DMS114 treated with DMSO at 0.1 percent for 48 hours (cell line): Measurements from ENCODE around the gene CTIF.
"Not testable (repeated sequence)": the region's sequence is repeated elsewhere in the genome, so short reads cannot be mapped to it uniquely, and the experiment has no call there.

Source experiments
- DNase-seq: peaks from one replicate; lab custom pipeline; 2025; ENCODE audit not compliant: unreplicated experiment; lab: John Stamatoyannopoulos, UW

CTIF gene

DNA sequence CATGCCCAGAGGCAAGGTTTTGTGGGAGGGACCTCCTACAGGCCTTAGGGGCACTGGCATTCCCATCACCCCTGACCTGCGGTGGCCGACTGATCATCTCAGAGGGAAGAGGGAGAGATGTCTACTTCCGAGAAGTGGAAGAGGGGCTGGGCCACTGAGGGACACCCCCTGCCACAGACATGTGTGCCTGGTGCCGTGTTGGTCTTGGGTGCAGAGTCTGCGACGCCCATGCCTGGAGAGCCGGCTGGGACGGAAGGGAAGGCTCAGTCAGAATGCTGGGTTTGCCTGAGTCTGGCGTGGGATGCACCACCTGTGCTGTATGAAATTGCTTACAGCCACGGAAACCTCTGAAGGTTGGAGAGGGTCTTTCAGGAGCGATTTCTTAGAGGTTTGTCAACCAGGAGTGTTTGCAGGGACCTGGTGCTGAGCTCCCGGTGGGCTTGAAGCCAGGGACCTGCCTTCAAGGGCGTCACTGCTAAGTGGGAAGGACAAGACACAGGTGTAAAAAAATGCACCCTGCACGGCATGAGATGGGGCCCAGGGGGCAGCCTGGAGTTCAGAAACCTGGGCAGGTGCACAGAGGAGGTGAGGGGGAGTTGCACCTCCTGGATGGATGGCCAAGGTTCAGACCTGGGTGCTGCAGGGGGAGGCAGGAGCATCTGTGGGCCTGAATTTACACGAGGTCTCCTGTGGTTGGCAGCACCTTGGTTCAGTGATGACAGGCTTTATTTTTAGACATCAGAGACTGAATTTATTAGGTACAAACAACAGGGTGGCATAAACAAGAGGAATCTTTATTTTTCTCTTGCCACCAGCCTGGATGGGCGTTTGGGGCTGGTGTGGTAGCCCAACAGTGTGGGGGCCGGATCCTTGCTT is 100.3 kb downstream of the CTIF start:
- DNase-seq: no peak

- no peak for DNase-seq
Observed at GRCh38 chr18:48639772-48640432, 101.1 kb downstream of the CTIF start.

GRCh38 chr18:48640566-48641270 is 101.9 kb downstream of the CTIF start:
- no peak for DNase-seq

- DNase-seq: no peak
Observed at GRCh38 chr18:48641981-48642380, 103.2 kb downstream of the CTIF start.

DNA sequence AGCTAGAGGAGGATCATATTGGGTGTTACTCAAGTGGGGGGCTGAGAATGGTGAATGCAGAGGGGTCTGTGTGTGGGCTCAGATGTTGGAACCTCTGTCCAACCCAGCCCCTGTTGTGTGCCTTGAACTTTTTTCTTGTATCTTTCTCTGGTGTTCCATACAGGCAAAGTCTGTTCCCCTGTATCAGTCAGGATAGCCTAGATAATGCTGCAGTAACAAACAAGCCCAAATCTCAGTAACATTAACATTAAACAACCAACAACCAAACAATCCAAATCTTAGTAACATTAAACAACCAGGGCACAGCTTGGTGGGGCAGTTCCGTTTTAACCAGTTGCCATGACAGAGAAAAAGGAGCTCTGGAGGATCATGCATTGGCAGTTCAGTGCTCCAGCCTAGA is 103.7 kb downstream of the CTIF start:
- DNase-seq: no peak

GRCh38 chr18:48643262-48643661 is 104.4 kb downstream of the CTIF start:
- DNase-seq: no peak

- DNase-seq: no peak
Observed at GRCh38 chr18:48644029-48644428, 105.2 kb downstream of the CTIF start.

DNA sequence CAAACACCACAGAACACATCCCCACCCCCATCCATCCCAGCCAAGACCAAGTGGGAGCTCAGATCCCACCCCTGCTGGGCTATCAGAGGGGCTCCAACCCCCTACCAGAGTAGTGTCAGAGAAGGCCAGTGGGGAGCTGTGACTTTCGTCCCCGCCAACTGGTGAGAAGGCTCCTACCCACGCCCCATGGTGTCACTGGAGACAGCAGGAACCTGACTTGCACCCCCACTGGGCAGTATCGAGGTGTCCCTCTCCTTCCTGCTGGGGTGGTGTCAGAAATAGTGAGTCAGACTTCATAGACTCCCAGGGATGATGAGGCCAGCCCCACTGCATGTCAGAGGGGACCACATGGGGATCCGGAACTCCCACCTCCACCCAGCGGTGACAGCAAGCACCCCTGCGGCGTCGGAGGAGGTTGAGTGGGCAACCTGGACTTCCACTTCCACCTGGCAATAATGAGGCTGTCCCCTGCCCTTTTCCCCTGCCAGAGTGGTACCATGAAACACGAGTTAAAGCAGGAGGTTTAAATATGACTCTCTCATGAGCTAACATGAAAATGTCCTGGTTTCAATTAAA is 106.7 kb downstream of the CTIF start:
- DNase-seq: no peak

GRCh38 chr18:48646976-48647375 is 108.1 kb downstream of the CTIF start:
- DNase-seq: no peak

DNA sequence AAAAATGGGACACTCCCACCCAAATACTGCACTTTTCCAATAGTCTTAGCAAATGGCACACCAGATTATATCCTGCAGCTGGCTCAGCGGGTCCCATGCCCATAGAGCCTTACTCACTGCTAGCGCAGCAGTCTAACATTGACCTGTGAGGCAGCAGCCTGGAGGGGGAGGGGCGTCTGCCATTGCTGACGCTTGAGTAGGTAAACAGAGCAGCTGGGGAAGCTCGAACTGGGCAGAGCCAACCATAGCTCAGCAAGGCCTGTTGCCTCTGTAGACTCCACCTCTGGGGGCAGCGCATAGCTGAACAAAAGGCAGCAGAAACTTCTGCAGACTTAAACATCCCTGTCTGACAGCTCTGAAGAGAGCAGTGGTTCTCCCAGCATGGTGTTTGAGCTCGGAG is 110.4 kb downstream of the CTIF start:
- DNase-seq: no peak

- not testable (repeated sequence) for DNase-seq
Observed at GRCh38 chr18:48654591-48654990, 115.8 kb downstream of the CTIF start.

- DNase-seq: no peak
Observed at GRCh38 chr18:48655508-48655907, 116.7 kb downstream of the CTIF start.

DNA sequence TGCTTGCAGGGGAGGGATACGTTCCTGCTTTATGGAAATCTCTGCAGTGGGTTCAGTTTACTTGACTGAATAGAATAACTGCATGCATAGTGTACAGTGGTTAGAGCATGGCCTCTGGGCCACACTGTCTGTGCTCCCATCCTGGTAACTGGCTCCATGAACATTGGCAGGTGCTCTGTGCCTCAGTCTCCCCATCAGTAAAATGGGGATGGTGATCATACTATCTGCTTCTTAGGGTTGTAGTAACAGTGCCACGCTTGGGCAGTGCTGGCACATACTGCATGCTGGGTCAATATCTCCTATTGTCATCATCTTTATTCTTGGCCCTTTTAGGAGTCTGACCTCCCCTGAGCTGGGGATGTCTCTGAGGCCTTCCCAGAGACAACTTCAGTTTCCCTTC is 117.3 kb downstream of the CTIF start:
- no peak for DNase-seq

- DNase-seq: no peak
Observed at GRCh38 chr18:48656582-48656981, 117.8 kb downstream of the CTIF start.

DNA sequence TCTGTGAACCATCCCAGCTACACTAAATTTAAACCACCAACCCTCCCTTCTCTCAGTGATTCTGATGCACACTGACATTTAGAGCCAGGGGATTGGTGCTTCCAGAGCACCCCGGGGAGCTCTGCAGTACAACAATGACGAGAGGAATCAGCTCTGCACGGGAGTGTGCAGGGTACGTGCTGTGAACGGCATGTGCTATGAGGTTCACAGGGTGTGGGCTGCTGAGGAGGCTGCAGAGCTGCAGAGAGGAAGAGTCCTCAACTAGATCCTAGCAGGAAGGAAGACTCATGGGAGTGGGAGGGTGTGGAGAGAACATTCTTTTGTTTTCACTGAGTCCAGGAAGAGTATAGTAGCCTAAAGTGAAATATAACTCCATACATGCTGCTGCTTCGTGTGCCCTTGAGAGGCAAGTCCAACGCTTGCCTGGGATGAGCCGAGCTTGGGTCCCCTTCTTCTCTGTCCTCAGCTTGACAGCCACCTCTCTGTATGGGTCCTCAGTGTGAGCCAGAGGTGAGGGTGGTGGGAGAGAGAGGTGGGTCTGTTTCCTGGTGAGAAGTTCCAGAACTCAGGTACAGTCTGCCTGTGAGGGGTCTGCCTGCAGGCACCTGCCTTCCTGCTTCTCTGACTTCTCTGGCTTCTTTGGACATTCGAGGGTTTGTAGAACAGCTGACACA is 118.8 kb downstream of the CTIF start:
- DNase-seq: no peak

GRCh38 chr18:48658721-48659120 is 119.9 kb downstream of the CTIF start:
- DNase-seq: no peak

GRCh38 chr18:48659188-48660009 is 120.6 kb downstream of the CTIF start:
- no peak for DNase-seq

GRCh38 chr18:48660346-48661228 is 121.8 kb downstream of the CTIF start:
- no peak for DNase-seq

DNA sequence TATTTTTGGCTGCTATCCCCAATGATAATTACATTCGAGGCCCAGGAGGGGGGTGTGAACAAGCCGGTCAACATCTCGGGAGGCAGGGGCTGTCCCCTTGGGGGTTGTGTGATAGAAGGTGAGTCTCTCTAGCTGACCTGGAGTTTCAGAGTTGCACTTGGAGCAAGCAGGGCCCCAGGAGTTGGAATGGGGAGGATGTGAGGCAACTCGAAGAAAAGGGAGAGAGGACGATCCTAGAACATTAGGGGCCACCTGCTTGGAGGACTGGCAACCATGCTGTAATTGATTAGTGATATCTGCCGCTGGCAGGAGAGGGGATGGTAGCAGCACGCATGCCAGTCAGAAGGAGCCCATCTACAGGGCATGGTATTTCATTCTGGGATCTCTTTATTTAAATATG is 122.6 kb downstream of the CTIF start:
- no peak for DNase-seq
